A549 (cell line): Measurements from ENCODE around the gene MEN1.

Source experiments
- CTCF ChIP-seq: fragments of >200 bp; sonication (Bioruptor Twin); formaldehyde crosslinking; IDR thresholded peaks from 3 replicates; pipeline ENCODE4 v1.5.1; 2016
- FOXS1 ChIP-seq: fragments of 250-450 bp; sonication (Bioruptor Pico); IDR thresholded peaks from 2 replicates; pipeline ENCODE4 v1.5.0; 2020; ENCODE audit warnings: mild to moderate bottlenecking, moderate library complexity
- MAX ChIP-seq: IDR thresholded peaks from 2 replicates; pipeline ENCODE4 v1.6.1; 2012
- MYC ChIP-seq: IDR thresholded peaks from 2 replicates; pipeline ENCODE4 v1.6.1; 2012; ENCODE audit warnings: mild to moderate bottlenecking, inconsistent platforms, low read length, improper control_type of control experiment, borderline replicate concordance
- NFE2L2 ChIP-seq: fragments of 150-350 bp; conservative IDR thresholded peaks from 2 replicates; pipeline ENCODE4 v1.6.1; 2014; ENCODE audit warnings: low read length
- RFX5 ChIP-seq: fragments of 450-650 bp; IDR thresholded peaks from 2 replicates; pipeline ENCODE4 v1.7.1; 2014; ENCODE audit warnings: antibody characterized with exemption, mild to moderate bottlenecking, moderate library complexity

DNA sequence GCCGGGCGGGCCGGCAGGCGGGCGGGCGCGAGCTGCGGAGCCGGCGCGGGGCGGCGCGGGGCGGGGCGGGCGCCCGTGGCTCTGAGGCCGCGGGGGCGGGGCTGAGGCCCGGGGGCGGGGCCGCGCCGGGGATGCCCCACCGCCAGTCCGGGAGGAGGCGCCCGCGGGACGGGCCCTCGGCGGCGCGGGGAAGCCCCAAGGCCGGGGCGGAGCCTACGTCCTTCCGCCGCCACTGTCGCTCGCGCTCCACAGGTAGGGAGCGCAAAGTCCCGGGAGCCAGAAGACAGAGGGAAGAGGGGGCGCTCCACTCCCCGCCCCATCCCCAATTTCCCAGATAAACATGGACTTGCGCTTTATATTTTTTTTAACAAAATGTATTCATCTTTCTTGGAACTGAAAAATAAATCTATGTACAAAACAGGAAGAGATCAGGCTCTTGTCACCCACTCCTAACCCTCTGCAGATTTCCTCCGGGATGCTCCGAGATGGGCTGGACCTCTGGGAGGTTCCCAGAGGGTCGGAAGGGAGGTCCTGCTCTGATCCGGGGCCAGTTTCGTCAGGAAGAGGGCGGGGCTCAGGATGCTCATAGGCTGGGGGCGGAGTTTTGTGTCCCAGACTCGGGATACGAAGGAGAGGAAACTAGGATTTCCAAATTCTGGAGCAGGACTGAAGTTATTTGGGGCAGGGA is 7.0 kb downstream of the MEN1 start, which contains the start of gene MAP4K2:
- TF ChIP-seq MAX (no peak; the same call in 1 of the 2 replicates), NFE2L2 (no peak), MYC (no peak), RFX5 (no peak), CTCF (peak; percentile 34; the same call in 2 of the 3 replicates), FOXS1 (CRISPR knock-in tag) (no peak)
